HUES48 (cell line): ENCODE measurements around the gene GRIK4.

Source experiments
- H3K27ac ChIP-seq: one replicate; pipeline ENCODE4 v1.7.0; 2013; ENCODE audit warnings: low read depth, low read length, inconsistent platforms
- H3K27me3 ChIP-seq: 2 replicates; pipeline ENCODE4 v1.6.1; 2013; ENCODE audit warnings: mild to moderate bottlenecking, low read length; ENCODE audit not compliant: control insufficient read depth, insufficient read depth
- H3K36me3 ChIP-seq: 2 replicates; pipeline ENCODE4 v1.6.1; 2013; ENCODE audit warnings: low read length; ENCODE audit not compliant: control insufficient read depth, insufficient read depth
- H3K4me1 ChIP-seq: 2 replicates; pipeline ENCODE4 v1.6.1; 2013; ENCODE audit warnings: mild to moderate bottlenecking, low read length; ENCODE audit not compliant: control insufficient read depth, insufficient read depth
- H3K4me3 ChIP-seq: 2 replicates; pipeline ENCODE4 v1.5.1; 2013; ENCODE audit warnings: mild to moderate bottlenecking, low read depth, low read length
- H3K9ac ChIP-seq: 2 replicates; pipeline ENCODE4 v1.6.1; 2013; ENCODE audit warnings: mild to moderate bottlenecking, low read depth, low read length, moderate library complexity
- H3K9me3 ChIP-seq: 2 replicates; pipeline ENCODE4 v1.6.1; 2013; ENCODE audit warnings: low read length; ENCODE audit not compliant: control insufficient read depth, insufficient read depth

Gene GRIK4

GRCh38 chr11:120819437-120820365, 308.2 kb downstream of the GRIK4 start:
- no peaks in the 10 kb centered on the region for H3K27me3 ChIP-seq
- no peak overlapping the region for H3K9ac ChIP-seq
- no peak overlapping the region for H3K27ac ChIP-seq
- H3K9me3 ChIP-seq: no peaks in the 10 kb centered on the region
- no peaks in the 10 kb centered on the region for H3K36me3 ChIP-seq
- no peak overlapping the region for H3K4me3 ChIP-seq
- H3K4me1 ChIP-seq: no peaks in the 10 kb centered on the region

GRCh38 chr11:120823159-120823558, 311.6 kb downstream of the GRIK4 start:
- Histone ChIP-seq H3K4me3 (no peak overlapping the region), H3K27me3 (no peaks in the 10 kb centered on the region), H3K27ac (no peak overlapping the region)

GRCh38 chr11:120824242-120824641, 312.7 kb downstream of the GRIK4 start:
- Histone ChIP-seq H3K9me3 (no peaks in the 10 kb centered on the region), H3K9ac (no peak overlapping the region), H3K4me3 (no peak overlapping the region), H3K4me1 (no peaks in the 10 kb centered on the region), H3K27ac (no peak overlapping the region), H3K36me3 (no peaks in the 10 kb centered on the region), H3K27me3 (no peaks in the 10 kb centered on the region)

More at GRCh38 chr11:120823159-120823558, 311.6 kb downstream of the GRIK4 start:
- H3K4me1 ChIP-seq: no peaks in the 10 kb centered on the region
- H3K9ac ChIP-seq: no peak overlapping the region
- no peaks in the 10 kb centered on the region for H3K36me3 ChIP-seq
- H3K9me3 ChIP-seq: no peaks in the 10 kb centered on the region

- no peak overlapping the region for H3K4me3 ChIP-seq
- no peaks in the 10 kb centered on the region for H3K27me3 ChIP-seq
- H3K36me3 ChIP-seq: no peaks in the 10 kb centered on the region
- no peak overlapping the region for H3K27ac ChIP-seq
- no peaks in the 10 kb centered on the region for H3K9me3 ChIP-seq
- no peaks in the 10 kb centered on the region for H3K4me1 ChIP-seq
- no peak overlapping the region for H3K9ac ChIP-seq
Observed at GRCh38 chr11:120827198-120827597, 315.6 kb downstream of the GRIK4 start.

GRCh38 chr11:120827820-120828219, 316.3 kb downstream of the GRIK4 start:
- H3K9ac ChIP-seq: no peak overlapping the region
- no peaks in the 10 kb centered on the region for H3K36me3 ChIP-seq
- H3K27me3 ChIP-seq: no peaks in the 10 kb centered on the region
- no peaks in the 10 kb centered on the region for H3K9me3 ChIP-seq
- H3K4me3 ChIP-seq: no peak overlapping the region
- H3K4me1 ChIP-seq: no peaks in the 10 kb centered on the region
- H3K27ac ChIP-seq: no peak overlapping the region

GRCh38 chr11:120828847-120829246, 317.3 kb downstream of the GRIK4 start:
- no peaks in the 10 kb centered on the region for H3K36me3 ChIP-seq
- H3K9ac ChIP-seq: no peak overlapping the region
- no peak overlapping the region for H3K4me3 ChIP-seq
- H3K27ac ChIP-seq: no peak overlapping the region
- H3K9me3 ChIP-seq: no peaks in the 10 kb centered on the region
- H3K4me1 ChIP-seq: no peaks in the 10 kb centered on the region
- H3K27me3 ChIP-seq: no peaks in the 10 kb centered on the region

- Histone ChIP-seq H3K27ac (no peak overlapping the region), H3K4me1 (no peaks in the 10 kb centered on the region), H3K27me3 (no peaks in the 10 kb centered on the region), H3K36me3 (no peaks in the 10 kb centered on the region), H3K9me3 (no peaks in the 10 kb centered on the region), H3K4me3 (no peak overlapping the region), H3K9ac (no peak overlapping the region)
Observed at GRCh38 chr11:120830085-120830620, 318.6 kb downstream of the GRIK4 start.

- Histone ChIP-seq H3K9me3 (no peaks in the 10 kb centered on the region), H3K36me3 (no peaks in the 10 kb centered on the region), H3K9ac (no peak overlapping the region), H3K4me3 (no peak overlapping the region), H3K27ac (no peak overlapping the region), H3K27me3 (no peaks in the 10 kb centered on the region), H3K4me1 (no peaks in the 10 kb centered on the region)
Observed at GRCh38 chr11:120832481-120833238, 321.1 kb downstream of the GRIK4 start.

GRCh38 chr11:120834686-120835210, 323.2 kb downstream of the GRIK4 start:
- Histone ChIP-seq H3K36me3 (no peaks in the 10 kb centered on the region), H3K4me3 (no peak overlapping the region), H3K27ac (no peak overlapping the region), H3K9me3 (no peaks in the 10 kb centered on the region), H3K9ac (no peak overlapping the region), H3K4me1 (no peaks in the 10 kb centered on the region), H3K27me3 (no peaks in the 10 kb centered on the region)

GRCh38 chr11:120835601-120836228, 324.2 kb downstream of the GRIK4 start:
- Histone ChIP-seq H3K4me1 (no peaks in the 10 kb centered on the region), H3K27me3 (no peaks in the 10 kb centered on the region), H3K9ac (no peak overlapping the region), H3K9me3 (no peaks in the 10 kb centered on the region), H3K27ac (no peak overlapping the region), H3K36me3 (no peaks in the 10 kb centered on the region), H3K4me3 (no peak overlapping the region)
